GM12891 (cell line): ENCODE results near the gene PTPRN2.

Experiments used
- PAX5 ChIP-seq: IDR thresholded peaks from 2 replicates; pipeline ENCODE4 v1.6.1; 2011; ENCODE audit warnings: low read length, moderate library complexity, mild to moderate bottlenecking; ENCODE audit not compliant: insufficient read depth, severe bottlenecking
- POLR2A ChIP-seq: IDR thresholded peaks from 2 replicates; pipeline ENCODE4 v1.6.1; 2011; ENCODE audit warnings: low read depth, low read length, control low read depth
- POLR2AphosphoS5 ChIP-seq: IDR thresholded peaks from 2 replicates; pipeline ENCODE4 v1.6.1; 2011; ENCODE audit warnings: low read depth, low read length, control low read depth
- TAF1 ChIP-seq: IDR thresholded peaks from 2 replicates; pipeline ENCODE4 v1.6.1; 2011; ENCODE audit warnings: low read depth, low read length, control low read depth

DNA sequence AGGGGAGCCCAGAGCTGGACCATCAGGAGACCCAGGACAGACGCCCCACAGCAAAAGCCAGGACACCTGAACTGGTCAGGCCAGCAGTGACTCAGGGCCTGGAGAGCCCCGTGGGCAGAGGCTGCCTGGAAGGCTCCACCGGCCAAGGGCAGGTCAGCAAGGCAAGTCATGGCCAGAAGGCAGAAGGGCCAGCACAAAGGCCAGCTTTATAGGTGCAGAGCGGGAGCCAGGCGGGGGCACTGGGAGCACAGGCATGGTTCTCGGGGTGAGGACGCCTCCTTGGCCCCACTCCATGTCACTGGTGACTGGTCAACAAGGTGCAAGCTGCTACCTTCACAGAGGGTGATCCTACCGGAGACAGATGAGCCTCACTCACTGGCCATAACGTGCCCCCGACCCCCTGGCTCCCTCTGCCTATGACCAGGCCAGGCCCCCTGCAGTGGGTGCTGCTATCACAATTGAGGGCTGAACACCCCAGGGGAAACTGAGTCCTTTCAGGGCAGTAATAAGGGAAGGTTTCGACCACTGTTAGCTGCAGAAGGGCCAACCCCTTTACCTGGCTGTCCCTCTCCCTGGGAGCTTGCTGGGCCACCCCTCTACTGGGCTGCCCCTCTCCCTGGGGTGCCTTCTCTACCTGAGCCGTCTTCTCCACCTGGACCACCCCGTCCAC, 317.4 kb downstream of the PTPRN2 start:
- no peak for TF ChIP-seq TAF1
- no peak for TF ChIP-seq POLR2A
- no peak for TF ChIP-seq POLR2AphosphoS5
- TF ChIP-seq PAX5, result no peak
